ENCODE results near the gene CNGA1.

DNA sequence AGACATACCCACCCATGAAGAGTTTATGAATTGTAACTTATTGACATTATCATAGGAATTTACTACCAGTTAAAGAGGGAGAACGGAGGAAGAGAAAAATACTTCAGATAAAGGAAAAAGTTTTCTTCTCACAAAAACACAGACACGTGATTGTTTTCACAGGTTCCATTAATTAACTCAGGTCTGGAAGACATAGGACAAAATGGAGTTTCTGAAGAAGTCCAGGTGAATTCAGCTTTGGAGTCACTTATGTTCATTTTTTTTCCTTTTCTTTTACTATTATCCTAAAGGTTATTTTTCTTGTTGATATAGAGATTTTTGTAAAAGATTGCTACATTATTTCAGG lies 20.6 kb upstream of the CNGA1 start:
- TF ChIP-seq, protein P1, sequence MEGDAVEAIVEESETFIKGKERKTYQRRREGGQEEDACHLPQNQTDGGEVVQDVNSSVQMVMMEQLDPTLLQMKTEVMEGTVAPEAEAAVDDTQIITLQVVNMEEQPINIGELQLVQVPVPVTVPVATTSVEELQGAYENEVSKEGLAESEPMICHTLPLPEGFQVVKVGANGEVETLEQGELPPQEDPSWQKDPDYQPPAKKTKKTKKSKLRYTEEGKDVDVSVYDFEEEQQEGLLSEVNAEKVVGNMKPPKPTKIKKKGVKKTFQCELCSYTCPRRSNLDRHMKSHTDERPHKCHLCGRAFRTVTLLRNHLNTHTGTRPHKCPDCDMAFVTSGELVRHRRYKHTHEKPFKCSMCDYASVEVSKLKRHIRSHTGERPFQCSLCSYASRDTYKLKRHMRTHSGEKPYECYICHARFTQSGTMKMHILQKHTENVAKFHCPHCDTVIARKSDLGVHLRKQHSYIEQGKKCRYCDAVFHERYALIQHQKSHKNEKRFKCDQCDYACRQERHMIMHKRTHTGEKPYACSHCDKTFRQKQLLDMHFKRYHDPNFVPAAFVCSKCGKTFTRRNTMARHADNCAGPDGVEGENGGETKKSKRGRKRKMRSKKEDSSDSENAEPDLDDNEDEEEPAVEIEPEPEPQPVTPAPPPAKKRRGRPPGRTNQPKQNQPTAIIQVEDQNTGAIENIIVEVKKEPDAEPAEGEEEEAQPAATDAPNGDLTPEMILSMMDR (IDR thresholded peaks at IDR 0.05): no peak
- no peak for TF ChIP-seq POLR2A (IDR thresholded peaks at IDR 0.05)
